PC-9 (cell line): ENCODE results near the gene RGS11.

Source experiments
- CTCF ChIP-seq: fragments of 200-600 bp; sonication (generic); conservative IDR thresholded peaks from 2 replicates; pipeline ENCODE4 v1.6.1; 2017; ENCODE audit warnings: mixed run types, antibody characterized with exemption, mild to moderate bottlenecking, moderate library complexity
- EZH2 ChIP-seq: fragments of 200-600 bp; sonication (generic); IDR thresholded peaks from 2 replicates; pipeline ENCODE4 v1.8.0; 2017; ENCODE audit warnings: antibody characterized with exemption, low read depth

GRCh38 chr16:228852-229730 is 46.7 kb downstream of the RGS11 start, which contains the start of gene LUC7L:
- no peak for TF ChIP-seq CTCF
- no peak for TF ChIP-seq EZH2
